GM12875 (cell line): ENCODE results near the gene MAP3K19.
"Not testable (repeated sequence)": the region's sequence is repeated elsewhere in the genome, so short reads cannot be mapped to it uniquely, and the experiment has no call there.

Source experiments
- H3K4me3 ChIP-seq: one replicate; pipeline ENCODE4 v1.5.1; 2011; ENCODE audit warnings: low read depth, low read length, control low read depth
- CTCF ChIP-seq: IDR thresholded peaks from 2 replicates; pipeline ENCODE4 v1.5.1; 2011; ENCODE audit warnings: low read depth, mild to moderate bottlenecking, control low read depth, inconsistent platforms, low read length, moderate library complexity, borderline replicate concordance; ENCODE audit not compliant: insufficient read depth

The MAP3K19 gene

GRCh38 chr2:134975281-134976009 is 71.8 kb downstream of the MAP3K19 start:
- no peak overlapping the region for H3K4me3 ChIP-seq
- TF ChIP-seq CTCF = no peak

GRCh38 chr2:134973241-134974138 is 73.8 kb downstream of the MAP3K19 start:
- TF ChIP-seq CTCF = no peak
- no peak overlapping the region for H3K4me3 ChIP-seq

- H3K4me3 ChIP-seq = not testable (repeated sequence)
Measured at GRCh38 chr2:134967166-134967565, 80.1 kb downstream of the MAP3K19 start.

- no peak overlapping the region for H3K4me3 ChIP-seq
- TF ChIP-seq CTCF = no peak
Measured at GRCh38 chr2:134957477-134957876, 89.8 kb downstream of the MAP3K19 start.

- no peak for TF ChIP-seq CTCF
- no peak overlapping the region for H3K4me3 ChIP-seq
Measured at GRCh38 chr2:134955744-134956143, 91.5 kb downstream of the MAP3K19 start.

GRCh38 chr2:134954065-134954464 is 93.2 kb downstream of the MAP3K19 start:
- TF ChIP-seq CTCF = no peak
- H3K4me3 ChIP-seq = no peak overlapping the region

GRCh38 chr2:134952608-134953007 is 94.6 kb downstream of the MAP3K19 start:
- no peak for TF ChIP-seq CTCF
- no peak overlapping the region for H3K4me3 ChIP-seq
